Nephron (organoid): ENCODE results near the gene ICE2.

ENCODE experiments used
- H3K27ac Mint-ChIP-seq, 3 experiments: 2 replicates each; pipeline ENCODE4 v1.8.0; 2020; ENCODE audit warnings: mixed read lengths in 3 of 3, mild to moderate bottlenecking in 2 of 3, moderate library complexity in 1 of 3
- H3K27me3 Mint-ChIP-seq: 2 replicates; pipeline ENCODE4 v1.8.0; 2021; ENCODE audit warnings: low read depth, mild to moderate bottlenecking, moderate library complexity, mixed read lengths
- H3K36me3 Mint-ChIP-seq: 2 replicates; pipeline ENCODE4 v1.8.0; 2020; ENCODE audit warnings: low read depth, mixed read lengths
- H3K4me1 Mint-ChIP-seq: 2 replicates; pipeline ENCODE4 v1.8.0; 2020; ENCODE audit warnings: mixed read lengths
- H3K4me3 Mint-ChIP-seq, 3 experiments: 2 replicates each; pipeline ENCODE4 v1.8.0; 2020; ENCODE audit warnings: mild to moderate bottlenecking in 3 of 3, mixed read lengths in 3 of 3, moderate library complexity in 2 of 3
- H3K9me3 Mint-ChIP-seq: 2 replicates; pipeline ENCODE4 v1.8.0; 2020; ENCODE audit warnings: mixed read lengths
- TF ChIP-seq, protein P1 (sequence below), 3 experiments: fragments of 200-600 bp; sonication (generic); IDR thresholded peaks; one replicate each; pipeline ENCODE4 v1.5.0; 2021; ENCODE audit warnings: antibody characterized with exemption in 3 of 3; ENCODE audit not compliant: unreplicated experiment in 3 of 3

ICE2 gene

DNA sequence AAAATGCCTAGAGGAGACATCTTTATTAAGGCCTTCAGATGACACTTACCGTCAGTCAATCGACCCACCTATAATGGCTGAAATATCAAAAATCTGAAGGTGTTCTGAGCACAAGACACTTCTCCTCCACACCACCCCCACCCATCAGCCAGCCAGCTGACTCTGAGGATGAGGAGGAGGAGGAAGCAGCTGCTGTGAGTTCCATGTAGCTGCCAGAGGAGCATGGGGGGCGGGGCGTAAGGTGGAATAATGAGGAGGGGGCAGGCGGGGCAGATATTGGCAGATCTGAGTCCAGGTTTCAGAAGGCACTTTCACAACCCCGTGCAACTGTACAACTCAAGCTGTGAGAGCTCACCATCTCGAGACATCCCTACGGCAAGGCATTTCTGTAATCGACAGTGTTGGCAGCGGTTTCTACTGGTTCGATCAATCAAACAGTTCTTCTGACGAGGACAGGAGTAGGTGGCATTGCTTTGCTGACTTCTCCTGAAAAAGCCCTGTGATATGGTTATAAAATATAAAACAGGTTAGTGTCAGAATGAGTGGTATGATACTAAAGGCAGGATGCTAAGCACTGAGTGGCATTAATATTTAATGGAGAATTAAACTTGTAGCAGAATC lies 35.4 kb upstream of the ICE2 start:
- Mint-ChIP-seq H3K36me3 (peaks cover 35% of the 10 kb centered on the region), H3K4me3 (no peak overlapping the region), H3K9me3 (no peaks in the 10 kb centered on the region), H3K4me1 (peaks cover 18% of the 10 kb centered on the region), H3K27me3 (no peaks in the 10 kb centered on the region), H3K27ac (no peak overlapping the region)
- TF ChIP-seq, protein P1, sequence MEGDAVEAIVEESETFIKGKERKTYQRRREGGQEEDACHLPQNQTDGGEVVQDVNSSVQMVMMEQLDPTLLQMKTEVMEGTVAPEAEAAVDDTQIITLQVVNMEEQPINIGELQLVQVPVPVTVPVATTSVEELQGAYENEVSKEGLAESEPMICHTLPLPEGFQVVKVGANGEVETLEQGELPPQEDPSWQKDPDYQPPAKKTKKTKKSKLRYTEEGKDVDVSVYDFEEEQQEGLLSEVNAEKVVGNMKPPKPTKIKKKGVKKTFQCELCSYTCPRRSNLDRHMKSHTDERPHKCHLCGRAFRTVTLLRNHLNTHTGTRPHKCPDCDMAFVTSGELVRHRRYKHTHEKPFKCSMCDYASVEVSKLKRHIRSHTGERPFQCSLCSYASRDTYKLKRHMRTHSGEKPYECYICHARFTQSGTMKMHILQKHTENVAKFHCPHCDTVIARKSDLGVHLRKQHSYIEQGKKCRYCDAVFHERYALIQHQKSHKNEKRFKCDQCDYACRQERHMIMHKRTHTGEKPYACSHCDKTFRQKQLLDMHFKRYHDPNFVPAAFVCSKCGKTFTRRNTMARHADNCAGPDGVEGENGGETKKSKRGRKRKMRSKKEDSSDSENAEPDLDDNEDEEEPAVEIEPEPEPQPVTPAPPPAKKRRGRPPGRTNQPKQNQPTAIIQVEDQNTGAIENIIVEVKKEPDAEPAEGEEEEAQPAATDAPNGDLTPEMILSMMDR (IDR thresholded peaks at IDR 0.05; ENCODE audit: unreplicated experiment in 3 of 3) = no peak

DNA sequence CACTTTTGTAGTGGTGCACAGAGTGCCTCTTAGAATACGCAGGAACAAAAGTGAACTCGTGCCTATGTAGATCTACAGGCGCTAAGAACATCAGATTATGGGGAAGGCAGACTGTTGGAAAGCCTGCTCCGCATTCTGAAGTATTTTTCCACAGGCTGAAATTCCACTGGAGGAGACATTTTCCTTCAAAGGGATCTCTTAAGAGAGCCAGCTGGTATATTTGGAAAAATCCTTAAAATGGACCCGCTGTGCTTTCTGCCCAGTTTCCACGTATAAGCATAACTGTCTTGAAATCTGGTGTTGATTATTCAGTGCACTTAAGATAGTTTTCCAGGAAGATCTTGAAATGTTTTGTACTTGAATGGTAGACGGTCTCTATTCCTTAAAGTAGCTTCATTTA lies 34.7 kb upstream of the ICE2 start:
- no peak overlapping the region for H3K27ac Mint-ChIP-seq
- H3K9me3 Mint-ChIP-seq = no peaks in the 10 kb centered on the region
- H3K36me3 Mint-ChIP-seq = peaks cover 37% of the 10 kb centered on the region
- TF ChIP-seq, protein P1 (IDR thresholded peaks at IDR 0.05; ENCODE audit: unreplicated experiment in 3 of 3) = no peak
- no peak overlapping the region for H3K4me3 Mint-ChIP-seq
- peaks cover 18% of the 10 kb centered on the region for H3K4me1 Mint-ChIP-seq
- no peaks in the 10 kb centered on the region for H3K27me3 Mint-ChIP-seq

DNA sequence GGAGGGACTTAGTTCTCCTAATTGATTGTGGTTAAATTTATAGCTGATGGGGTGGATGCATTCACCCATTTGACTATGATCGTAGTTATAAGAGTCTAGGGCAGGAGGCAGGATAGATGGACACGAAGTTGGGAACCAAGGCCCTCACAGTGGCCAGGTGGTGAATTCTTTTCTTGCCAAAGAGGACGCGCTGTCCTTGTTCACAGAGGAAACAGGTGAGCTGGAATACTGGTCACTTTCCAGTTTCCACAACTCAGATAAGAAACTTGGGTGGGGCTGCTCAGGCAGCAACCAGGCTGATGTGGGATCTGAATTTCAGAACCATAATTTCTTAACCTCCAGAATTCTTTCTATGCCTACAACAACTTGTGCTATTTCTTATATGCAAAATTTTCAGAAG lies 34.0 kb upstream of the ICE2 start:
- Mint-ChIP-seq H3K27me3 (no peaks in the 10 kb centered on the region), H3K4me3 (no peak overlapping the region), H3K4me1 (peaks cover 19% of the 10 kb centered on the region), H3K9me3 (no peaks in the 10 kb centered on the region), H3K36me3 (peaks cover 37% of the 10 kb centered on the region), H3K27ac (no peak overlapping the region)
- TF ChIP-seq, protein P1 (IDR thresholded peaks at IDR 0.05; ENCODE audit: unreplicated experiment in 3 of 3) = no peak

DNA sequence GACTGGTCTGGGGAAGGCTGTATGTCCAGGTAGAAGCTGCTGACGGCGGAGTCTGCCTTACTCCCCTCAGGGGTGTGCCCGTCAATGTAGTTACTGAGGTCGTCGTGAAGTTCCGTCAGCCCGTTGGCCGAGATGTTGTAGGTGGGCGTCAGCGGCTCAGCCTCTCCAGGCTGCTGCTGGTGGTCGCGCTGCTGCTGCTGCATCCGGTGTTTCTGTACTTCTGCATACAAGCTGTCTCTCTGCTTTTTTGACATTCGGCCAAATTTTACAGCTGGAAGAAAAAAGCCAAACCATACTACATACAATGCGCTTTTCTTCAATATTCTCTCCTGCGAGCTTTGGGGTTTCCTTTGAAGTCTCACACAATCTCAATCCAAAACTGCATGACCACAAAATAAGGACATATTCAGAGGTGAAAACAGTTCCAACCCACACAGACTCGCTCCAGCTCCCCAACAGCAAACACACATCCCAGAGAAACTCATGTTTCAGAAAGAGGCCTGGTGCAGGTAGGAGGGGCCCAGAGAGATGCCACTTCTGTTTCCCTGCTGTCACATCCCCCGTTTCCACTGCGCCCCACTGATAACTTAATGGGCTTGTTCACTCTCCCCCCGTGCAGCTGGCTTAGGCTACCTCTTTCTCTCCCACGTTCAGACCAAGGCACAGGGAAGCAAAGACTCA lies 32.5 kb upstream of the ICE2 start:
- Mint-ChIP-seq H3K4me1 (peaks cover 26% of the 10 kb centered on the region), H3K27me3 (no peaks in the 10 kb centered on the region), H3K9me3 (no peaks in the 10 kb centered on the region), H3K36me3 (peaks cover 37% of the 10 kb centered on the region), H3K27ac (peak overlapping the region in 2 of 3 experiments; percentile 5 to 28), H3K4me3 (no peak overlapping the region)
- TF ChIP-seq, protein P1 (IDR thresholded peaks at IDR 0.05; ENCODE audit: unreplicated experiment in 3 of 3) = no peak

DNA sequence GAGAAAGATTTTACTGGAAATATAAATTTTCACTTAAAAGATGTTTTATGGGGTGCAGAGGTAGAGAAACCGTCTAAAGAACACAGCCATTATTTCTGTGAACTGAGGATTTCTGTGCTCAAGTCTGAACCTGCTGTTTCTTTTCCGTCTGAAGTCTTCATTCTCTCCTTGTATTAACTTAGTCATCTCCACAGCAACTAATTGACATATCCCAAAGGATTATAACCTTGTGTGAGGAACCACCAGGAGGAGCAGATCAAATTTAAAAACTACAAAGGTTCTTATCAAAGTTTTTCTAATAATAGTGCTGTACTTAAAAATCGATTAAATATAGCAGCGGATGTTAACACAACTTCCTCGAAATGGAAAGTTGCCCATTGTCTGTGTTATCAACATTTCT lies 31.1 kb upstream of the ICE2 start:
- no peak overlapping the region for H3K4me3 Mint-ChIP-seq
- peaks cover 26% of the 10 kb centered on the region for H3K4me1 Mint-ChIP-seq
- H3K27me3 Mint-ChIP-seq = no peaks in the 10 kb centered on the region
- no peak overlapping the region for H3K27ac Mint-ChIP-seq
- peaks cover 49% of the 10 kb centered on the region for H3K36me3 Mint-ChIP-seq
- TF ChIP-seq, protein P1 (IDR thresholded peaks at IDR 0.05; ENCODE audit: unreplicated experiment in 3 of 3) = no peak
- H3K9me3 Mint-ChIP-seq = no peaks in the 10 kb centered on the region

DNA sequence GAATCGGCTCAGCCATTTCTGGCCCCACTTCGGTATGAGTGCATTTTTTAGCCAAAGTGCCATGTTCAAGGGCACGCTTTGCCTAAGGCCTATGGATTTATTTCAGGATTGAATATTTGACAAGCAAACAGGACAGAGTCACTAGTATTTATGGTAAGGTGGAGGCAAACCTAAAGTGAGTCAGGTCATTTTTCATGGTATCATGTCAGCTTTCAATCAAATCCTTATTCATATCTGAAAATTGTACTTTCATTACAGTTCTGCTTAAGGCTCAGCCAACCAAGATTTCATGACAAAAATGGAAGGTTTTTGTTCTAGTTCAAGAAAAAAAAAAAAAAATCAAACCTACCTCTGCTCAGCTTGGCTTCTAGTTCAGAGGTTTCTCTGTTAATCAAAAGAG lies 30.5 kb upstream of the ICE2 start:
- H3K4me3 Mint-ChIP-seq = no peak overlapping the region
- H3K4me1 Mint-ChIP-seq = peaks cover 26% of the 10 kb centered on the region
- H3K27me3 Mint-ChIP-seq = no peaks in the 10 kb centered on the region
- H3K27ac Mint-ChIP-seq = no peak overlapping the region
- TF ChIP-seq, protein P1 (IDR thresholded peaks at IDR 0.05; ENCODE audit: unreplicated experiment in 3 of 3) = no peak
- peaks cover 55% of the 10 kb centered on the region for H3K36me3 Mint-ChIP-seq
- no peaks in the 10 kb centered on the region for H3K9me3 Mint-ChIP-seq
